Measurements from ENCODE around the gene INPP4B.
"Not testable (repeated sequence)": the region's sequence is repeated elsewhere in the genome, so short reads cannot be mapped to it uniquely, and the experiment has no call there.

The INPP4B gene

GRCh38 chr4:142544039-142544438, 302.1 kb downstream of the INPP4B start:
- no peak for DNase-seq (ENCODE audit: low read depth)

- DNase-seq (ENCODE audit: low read depth), result no peak
Measured at GRCh38 chr4:142540483-142540804, 305.7 kb downstream of the INPP4B start.

GRCh38 chr4:142539796-142540482, 306.2 kb downstream of the INPP4B start:
- no peak for DNase-seq (ENCODE audit: low read depth)

GRCh38 chr4:142535009-142535408, 311.1 kb downstream of the INPP4B start:
- no peak for DNase-seq (ENCODE audit: low read depth)

GRCh38 chr4:142532054-142532453, 314.0 kb downstream of the INPP4B start:
- DNase-seq (ENCODE audit: low read depth), result no peak

GRCh38 chr4:142530728-142531127, 315.4 kb downstream of the INPP4B start:
- no peak for DNase-seq (ENCODE audit: low read depth)

- DNase-seq (ENCODE audit: low read depth), result no peak
Measured at GRCh38 chr4:142528433-142528832, 317.7 kb downstream of the INPP4B start.

GRCh38 chr4:142523111-142523510, 323.0 kb downstream of the INPP4B start:
- no peak for DNase-seq (ENCODE audit: low read depth)

GRCh38 chr4:142519342-142519741, 326.8 kb downstream of the INPP4B start:
- DNase-seq (ENCODE audit: low read depth), result no peak

- no peak for DNase-seq (ENCODE audit: low read depth)
Measured at GRCh38 chr4:142516686-142517526, 329.2 kb downstream of the INPP4B start.

GRCh38 chr4:142512161-142512560, 333.9 kb downstream of the INPP4B start:
- DNase-seq (ENCODE audit: low read depth), result no peak

- no peak for DNase-seq (ENCODE audit: low read depth)
Measured at GRCh38 chr4:142509881-142510280, 336.2 kb downstream of the INPP4B start.

GRCh38 chr4:142509381-142509780, 336.7 kb downstream of the INPP4B start:
- DNase-seq (ENCODE audit: low read depth), result not testable (repeated sequence)

- no peak for DNase-seq (ENCODE audit: low read depth)
Measured at GRCh38 chr4:142500966-142501365, 345.1 kb downstream of the INPP4B start.

GRCh38 chr4:142497606-142498005, 348.5 kb downstream of the INPP4B start:
- no peak for DNase-seq (ENCODE audit: low read depth)

- DNase-seq (ENCODE audit: low read depth), result no peak
Measured at GRCh38 chr4:142493255-142494110, 352.6 kb downstream of the INPP4B start.

- DNase-seq (ENCODE audit: low read depth), result no peak
Measured at GRCh38 chr4:142485452-142485851, 360.6 kb downstream of the INPP4B start.

GRCh38 chr4:142480244-142480643, 365.9 kb downstream of the INPP4B start:
- DNase-seq (ENCODE audit: low read depth), result no peak

- no peak for DNase-seq (ENCODE audit: low read depth)
Measured at GRCh38 chr4:142475663-142476062, 370.4 kb downstream of the INPP4B start.

- DNase-seq (ENCODE audit: low read depth), result no peak
Measured at GRCh38 chr4:142474398-142475087, 371.6 kb downstream of the INPP4B start.

GRCh38 chr4:142473960-142474338, 372.2 kb downstream of the INPP4B start:
- DNase-seq (ENCODE audit: low read depth), result no peak

Measured in stimulated activated CD8-positive, alpha-beta memory T cell treated with anti-CD3 and anti-CD28 coated beads, Interleukin-4, amount 100 ng/mL, for 24 hours (primary cell).